ENCODE data around the gene RHOU.

The RHOU gene

DNA sequence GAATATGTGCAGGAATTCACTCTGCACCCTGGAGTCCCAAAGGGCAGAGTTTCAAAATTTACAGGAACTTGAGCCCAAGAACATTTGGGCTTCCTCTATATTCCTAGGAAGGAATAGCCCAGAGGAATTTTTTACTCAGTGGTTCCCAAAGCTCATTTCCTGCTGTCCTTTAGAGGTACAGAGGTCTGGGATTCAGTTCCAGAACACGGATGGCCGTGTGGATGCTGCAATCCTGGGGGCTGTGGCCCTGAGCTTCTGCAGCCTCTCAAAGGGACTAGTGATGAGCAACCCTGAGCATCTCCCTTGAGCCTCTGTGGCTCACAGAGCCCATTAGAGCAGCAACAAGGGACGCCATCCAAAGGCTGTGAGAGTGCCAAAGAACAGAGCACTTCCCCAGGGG is 10.1 kb upstream of the RHOU start:
- TF ChIP-seq GATA2 (IDR thresholded peaks at IDR 0.05; ENCODE audit: low read depth, low read length) (no peak), GATA3 (IDR thresholded peaks at IDR 0.05; ENCODE audit: low read depth, low read length) (no peak)

DNA sequence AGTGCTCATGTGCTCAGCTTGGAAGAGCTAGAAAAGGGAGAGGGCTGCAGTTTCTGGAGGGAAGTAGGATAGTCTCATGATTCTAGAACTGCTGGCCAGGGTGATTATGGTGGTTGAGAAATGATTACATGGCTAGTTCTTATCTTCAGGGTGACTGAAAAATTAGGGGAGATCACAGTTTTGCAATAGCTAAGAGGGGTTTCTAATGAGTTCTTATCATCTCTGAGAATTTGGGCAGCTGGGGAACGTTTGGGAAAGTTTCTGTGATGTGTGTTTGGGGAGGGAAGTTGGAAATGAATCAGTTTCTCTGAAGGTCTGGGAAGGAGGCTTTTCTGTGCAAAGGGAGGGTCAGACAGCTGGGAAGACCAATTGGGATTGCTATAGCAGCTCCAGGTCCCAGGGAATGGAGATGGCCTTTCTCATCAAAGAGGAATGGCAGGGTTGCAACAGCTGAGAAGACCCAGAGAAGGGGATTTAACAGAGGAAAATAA is 7.6 kb upstream of the RHOU start:
- TF ChIP-seq GATA2 (IDR thresholded peaks at IDR 0.05; ENCODE audit: low read depth, low read length) (no peak), GATA3 (IDR thresholded peaks at IDR 0.05; ENCODE audit: low read depth, low read length) (no peak)

DNA sequence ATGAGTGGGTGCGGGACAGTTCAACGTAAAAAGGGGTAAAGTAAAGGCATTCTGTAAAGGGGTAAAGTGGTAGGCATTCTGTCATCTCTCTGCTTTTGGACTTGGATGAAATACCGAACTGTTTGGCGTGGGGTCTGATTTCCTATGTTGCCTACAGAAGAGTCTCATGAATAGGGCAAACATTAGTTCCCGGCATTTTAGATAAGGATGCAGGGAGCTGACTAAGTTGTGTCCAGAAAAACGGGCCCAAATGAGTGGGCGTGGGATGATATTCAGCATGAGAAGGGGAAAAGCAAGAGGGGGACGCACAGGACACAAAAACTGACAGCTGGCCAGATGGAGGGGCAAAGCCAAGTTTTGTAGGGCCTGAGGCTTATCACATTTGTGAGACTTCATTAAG is 2.9 kb upstream of the RHOU start:
- TF ChIP-seq GATA3 (IDR thresholded peaks at IDR 0.05; ENCODE audit: low read depth, low read length) (no peak), GATA2 (IDR thresholded peaks at IDR 0.05; ENCODE audit: low read depth, low read length) (no peak)

DNA sequence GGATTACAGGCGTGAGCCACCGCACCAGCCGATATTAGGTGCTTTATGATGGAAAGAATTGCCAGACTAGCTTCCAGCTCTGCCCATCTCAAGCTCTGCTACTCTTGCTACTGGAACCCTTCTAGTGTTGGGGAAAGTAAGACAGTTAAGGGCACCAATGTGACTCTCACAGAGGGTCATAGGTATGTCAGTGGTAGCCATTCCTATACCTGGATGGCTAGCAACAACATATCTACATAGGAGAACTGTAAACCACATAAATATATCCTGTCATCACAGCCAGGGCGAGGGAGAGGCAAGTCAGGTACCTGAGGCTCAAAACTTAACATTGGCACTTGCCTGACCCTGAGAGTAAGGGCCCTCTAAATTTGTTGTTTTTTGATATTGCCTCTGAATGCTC is 1.7 kb upstream of the RHOU start:
- TF ChIP-seq GATA2 (IDR thresholded peaks at IDR 0.05; ENCODE audit: low read depth, low read length) (no peak), GATA3 (IDR thresholded peaks at IDR 0.05; ENCODE audit: low read depth, low read length) (no peak)

DNA sequence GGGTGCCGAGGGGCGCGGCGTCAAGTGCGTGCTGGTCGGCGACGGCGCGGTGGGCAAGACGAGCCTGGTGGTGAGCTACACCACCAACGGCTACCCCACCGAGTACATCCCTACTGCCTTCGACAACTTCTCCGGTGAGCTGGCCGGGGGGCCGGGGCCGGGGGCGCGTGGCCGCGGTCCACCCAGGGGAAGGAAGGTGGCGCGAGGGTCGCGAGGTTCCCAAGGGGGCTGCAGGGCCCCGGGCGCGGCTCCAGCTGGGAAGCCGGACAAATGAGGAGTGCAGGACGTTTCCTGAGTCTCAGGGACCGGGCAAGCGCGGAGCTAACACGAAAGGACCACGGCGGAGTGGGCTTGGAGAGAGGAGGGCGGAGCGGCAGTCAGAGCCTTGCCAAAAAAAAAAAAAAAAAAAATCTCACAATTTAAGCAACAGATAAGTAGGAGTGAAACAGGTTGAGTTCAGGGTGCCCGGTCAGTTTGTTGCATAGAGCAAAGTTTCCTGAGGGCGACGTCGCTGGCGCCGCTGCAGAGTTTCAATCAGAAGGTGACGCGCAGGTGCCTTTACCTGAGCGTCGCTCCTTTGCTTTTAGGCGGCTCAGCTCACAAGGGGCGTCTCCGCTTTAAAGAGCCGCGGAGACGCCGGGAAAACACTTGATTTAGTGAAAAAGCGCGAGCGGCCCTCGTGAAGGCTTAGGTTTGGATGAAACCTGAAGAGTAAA is 750 bp downstream of the RHOU start:
- TF ChIP-seq GATA3 (IDR thresholded peaks at IDR 0.05; ENCODE audit: low read depth, low read length) (no peak), GATA2 (IDR thresholded peaks at IDR 0.05; ENCODE audit: low read depth, low read length) (no peak)

DNA sequence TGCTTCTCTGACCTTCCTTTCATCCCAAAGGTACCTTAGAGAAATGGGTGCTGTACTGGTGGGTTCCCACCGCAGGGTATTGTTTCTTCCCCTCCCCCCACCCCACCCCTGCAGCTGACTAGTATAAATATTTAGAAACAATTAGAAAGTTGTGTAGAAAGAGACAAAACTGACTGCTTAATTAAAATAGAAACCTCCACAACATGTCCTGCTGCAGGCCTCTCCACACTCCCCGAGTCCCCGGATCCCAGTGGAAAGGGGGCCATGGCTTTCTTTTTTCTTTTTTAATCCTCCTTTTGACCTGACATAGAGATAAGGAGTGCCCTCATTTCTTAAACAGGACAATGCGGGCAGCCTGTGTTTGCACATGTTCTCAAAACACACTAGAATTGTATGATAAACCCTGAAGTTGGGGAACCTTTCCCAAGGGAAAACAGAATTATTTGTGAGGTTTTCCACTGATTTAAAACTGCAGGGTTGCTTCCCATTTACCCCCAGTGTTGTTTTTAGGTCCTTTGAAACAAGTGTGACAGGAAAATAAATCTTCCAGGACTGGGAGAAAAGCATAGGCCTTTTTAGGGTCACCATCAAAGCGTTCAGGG is 1.7 kb downstream of the RHOU start:
- no peak for TF ChIP-seq GATA2 (IDR thresholded peaks at IDR 0.05; ENCODE audit: low read depth, low read length)
- no peak for TF ChIP-seq GATA3 (IDR thresholded peaks at IDR 0.05; ENCODE audit: low read depth, low read length)

DNA sequence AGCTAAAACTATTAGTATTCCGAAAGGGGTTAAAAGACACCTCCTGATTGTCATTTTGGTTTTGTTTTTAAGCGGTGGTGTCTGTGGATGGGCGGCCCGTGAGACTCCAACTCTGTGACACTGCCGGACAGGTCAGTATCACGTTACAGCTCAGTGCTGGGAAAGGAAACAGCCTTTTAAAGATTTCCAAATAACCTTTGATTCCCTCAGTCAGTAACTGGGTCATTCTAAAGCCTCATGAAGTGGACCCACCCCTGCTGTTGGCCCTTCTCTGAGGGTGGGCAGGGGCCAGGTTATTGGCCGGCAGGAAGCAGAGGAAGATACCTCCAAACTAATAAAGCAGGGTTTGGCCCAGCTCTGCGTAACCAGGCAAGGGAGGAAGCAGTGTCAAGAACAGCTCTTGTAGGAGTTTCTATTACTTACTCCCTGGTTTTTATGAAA is 2.3 kb downstream of the RHOU start:
- TF ChIP-seq GATA2 (IDR thresholded peaks at IDR 0.05; ENCODE audit: low read depth, low read length) (no peak), GATA3 (IDR thresholded peaks at IDR 0.05; ENCODE audit: low read depth, low read length) (no peak)

DNA sequence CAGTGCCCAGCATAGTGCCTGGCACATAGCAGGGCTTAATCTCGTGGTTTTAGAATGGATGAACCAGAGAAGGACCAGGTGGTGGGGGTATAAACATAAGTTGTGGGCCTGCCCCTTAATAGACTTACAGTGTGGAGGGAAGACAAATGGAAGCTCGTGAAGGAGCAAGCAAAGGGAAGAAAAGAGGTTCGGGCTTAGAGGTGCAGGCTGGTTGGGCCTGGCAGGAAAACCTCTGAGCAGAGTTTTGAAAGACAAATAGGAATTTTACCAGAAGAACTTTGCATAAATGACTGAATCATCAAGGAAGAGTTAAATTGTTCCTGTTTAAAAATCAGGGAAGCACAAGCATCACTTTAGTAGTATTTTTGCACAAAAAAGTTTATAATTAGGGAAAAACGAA is 4.5 kb downstream of the RHOU start:
- TF ChIP-seq GATA2 (IDR thresholded peaks at IDR 0.05; ENCODE audit: low read depth, low read length), result no peak
- no peak for TF ChIP-seq GATA3 (IDR thresholded peaks at IDR 0.05; ENCODE audit: low read depth, low read length)

DNA sequence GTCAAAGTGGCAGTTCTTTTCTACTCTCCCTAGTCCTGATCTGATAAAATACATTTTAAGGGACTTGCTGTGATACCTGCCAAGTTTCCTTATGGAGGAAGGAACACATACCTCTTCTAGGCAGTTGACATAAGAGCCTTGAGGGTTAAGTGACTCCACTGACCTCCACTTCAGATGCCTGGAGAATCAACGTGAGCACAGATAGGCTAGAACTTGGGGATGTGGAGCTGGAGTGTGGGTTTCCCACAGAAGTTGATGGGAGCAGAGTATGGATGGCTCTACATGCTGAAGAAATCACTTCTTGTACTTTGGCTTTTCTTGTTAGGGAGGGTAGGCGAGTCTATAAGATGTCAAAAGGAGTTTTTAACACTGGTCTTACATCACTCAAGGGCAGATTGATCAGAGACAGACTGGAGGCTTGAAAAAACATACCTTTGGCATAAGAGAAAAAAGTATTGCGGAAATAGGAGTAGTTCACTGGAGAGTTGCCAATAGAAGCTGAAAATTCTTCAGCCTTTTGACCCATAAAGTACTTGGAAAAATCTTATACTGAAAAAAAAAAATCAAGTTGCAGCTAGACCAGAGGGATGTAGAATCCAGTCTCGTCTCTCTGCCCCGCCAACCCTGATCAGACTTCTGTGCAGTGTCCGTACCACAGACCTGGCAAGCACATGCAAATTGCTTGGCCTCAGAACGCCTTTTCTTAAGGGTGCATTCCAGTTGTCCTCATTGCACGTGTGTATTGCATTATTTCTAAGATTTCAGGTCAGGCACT is 5.5 kb downstream of the RHOU start:
- no peak for TF ChIP-seq GATA2 (IDR thresholded peaks at IDR 0.05; ENCODE audit: low read depth, low read length)
- TF ChIP-seq GATA3 (IDR thresholded peaks at IDR 0.05; ENCODE audit: low read depth, low read length), result no peak

DNA sequence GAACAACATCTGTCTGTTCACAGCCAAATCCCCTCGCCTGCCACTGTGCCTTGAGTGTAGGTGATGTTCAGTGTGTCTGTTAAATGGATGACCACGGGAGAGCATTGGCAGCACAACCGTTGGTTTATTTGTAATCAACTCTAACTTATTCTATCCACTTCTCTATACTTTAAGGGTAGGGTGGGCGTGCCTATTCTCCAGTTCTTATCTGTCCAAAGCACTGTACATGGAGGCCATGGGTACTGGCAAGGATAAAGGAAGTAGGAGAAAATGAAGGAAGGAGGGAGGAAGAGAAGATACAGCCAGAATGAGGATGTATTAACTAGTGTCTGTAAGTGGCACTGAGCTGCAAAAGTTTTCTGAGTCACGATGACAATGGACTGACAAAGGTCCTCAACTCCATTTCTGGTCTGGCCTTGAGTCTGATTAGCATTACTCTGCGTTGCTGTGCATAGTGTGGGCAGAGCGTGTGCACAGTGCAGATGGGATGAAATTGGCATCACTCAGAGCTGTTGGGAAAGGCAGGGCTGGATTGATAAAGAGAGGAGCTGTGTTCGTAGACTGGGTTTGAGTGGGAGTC is 7.1 kb downstream of the RHOU start:
- no peak for TF ChIP-seq GATA3 (IDR thresholded peaks at IDR 0.05; ENCODE audit: low read depth, low read length)
- TF ChIP-seq GATA2 (IDR thresholded peaks at IDR 0.05; ENCODE audit: low read depth, low read length), result no peak

DNA sequence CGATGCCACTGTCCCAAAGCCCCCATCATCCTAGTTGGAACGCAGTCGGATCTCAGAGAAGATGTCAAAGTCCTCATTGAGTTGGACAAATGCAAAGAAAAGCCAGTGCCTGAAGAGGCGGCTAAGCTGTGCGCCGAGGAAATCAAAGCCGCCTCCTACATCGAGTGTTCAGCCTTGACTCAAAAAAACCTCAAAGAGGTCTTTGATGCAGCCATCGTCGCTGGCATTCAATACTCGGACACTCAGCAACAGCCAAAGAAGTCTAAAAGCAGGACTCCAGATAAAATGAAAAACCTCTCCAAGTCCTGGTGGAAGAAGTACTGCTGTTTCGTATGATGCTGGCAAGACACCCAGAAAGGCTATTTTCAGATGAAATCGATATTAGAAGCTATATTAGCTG is 8.1 kb downstream of the RHOU start:
- TF ChIP-seq GATA2 (IDR thresholded peaks at IDR 0.05; ENCODE audit: low read depth, low read length) (no peak), GATA3 (IDR thresholded peaks at IDR 0.05; ENCODE audit: low read depth, low read length) (no peak)

DNA sequence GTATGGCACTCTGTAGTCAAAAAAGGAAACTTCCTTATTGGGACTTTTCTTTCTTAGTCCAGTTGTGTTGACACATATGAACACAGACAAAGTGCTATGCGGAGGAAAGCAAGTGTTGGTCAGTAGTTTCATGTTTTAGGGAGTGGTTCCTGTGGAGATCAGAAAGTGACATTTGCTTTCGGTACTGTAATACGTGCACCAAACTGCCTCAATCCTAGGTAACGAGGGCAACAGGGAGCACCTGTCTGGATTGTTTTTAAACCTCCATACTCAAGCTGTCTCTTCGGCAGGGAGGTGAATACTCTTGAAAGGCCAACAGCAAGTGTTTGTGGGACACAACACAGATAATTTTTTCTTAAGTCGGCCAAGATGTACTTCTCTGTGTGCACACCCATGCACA is 9.1 kb downstream of the RHOU start:
- TF ChIP-seq GATA3 (IDR thresholded peaks at IDR 0.05; ENCODE audit: low read depth, low read length) (no peak), GATA2 (IDR thresholded peaks at IDR 0.05; ENCODE audit: low read depth, low read length) (no peak)

DNA sequence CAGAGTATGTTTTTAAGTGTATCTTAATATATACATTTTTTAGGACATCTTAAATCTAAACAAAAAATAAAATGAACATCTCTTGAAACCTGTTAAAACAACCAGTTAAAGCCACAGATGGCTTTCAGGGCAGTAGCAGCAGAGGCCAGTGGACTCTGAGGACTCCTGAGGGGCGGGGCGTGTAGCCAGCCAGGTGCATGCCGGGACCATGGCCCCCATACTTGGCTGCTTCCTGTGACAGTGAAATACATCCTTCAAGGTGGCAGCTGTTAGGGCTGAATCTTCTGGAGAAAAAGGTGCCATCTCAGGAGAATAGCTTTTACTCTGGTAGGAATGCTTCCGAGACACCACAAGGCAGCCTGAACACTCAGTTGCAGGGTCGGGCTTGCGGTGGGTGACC is 9.6 kb downstream of the RHOU start:
- TF ChIP-seq GATA2 (IDR thresholded peaks at IDR 0.05; ENCODE audit: low read depth, low read length) (no peak), GATA3 (IDR thresholded peaks at IDR 0.05; ENCODE audit: low read depth, low read length) (no peak)

DNA sequence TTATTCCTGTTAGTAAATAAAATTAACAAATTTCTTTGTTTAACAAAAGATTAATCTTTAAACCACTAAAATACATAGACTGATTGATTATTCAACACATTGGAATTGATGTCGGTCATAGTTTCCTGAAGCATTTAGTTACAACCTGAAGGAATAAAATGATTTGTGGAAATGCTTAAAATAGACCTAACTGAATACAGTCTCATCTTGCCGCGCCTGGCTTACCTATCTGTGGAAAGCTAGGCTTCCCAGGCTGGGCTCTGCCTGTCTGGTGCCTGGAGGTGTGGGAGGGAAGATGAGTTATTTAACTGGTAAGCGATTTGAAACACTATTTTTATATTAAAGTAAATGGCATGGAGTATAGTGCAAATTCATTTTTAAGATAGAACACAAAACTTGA is 10.2 kb downstream of the RHOU start:
- TF ChIP-seq GATA2 (IDR thresholded peaks at IDR 0.05; ENCODE audit: low read depth, low read length) (no peak), GATA3 (IDR thresholded peaks at IDR 0.05; ENCODE audit: low read depth, low read length) (no peak)

All from SH-SY5Y (cell line).